GM19025 (cell line): ENCODE results near the gene DAPL1.

Experiments
- ATAC-seq: cut with Tn5 transposase; IDR thresholded peaks from one replicate; pipeline ENCODE4 v1.9.1; 2021; ENCODE audit warnings: mild to moderate bottlenecking, low read depth, moderate library complexity; ENCODE audit not compliant: unreplicated experiment

The DAPL1 gene

GRCh38 chr2:158795195-158795924 is at the start of gene DAPL1:
Gene DAPL1, plus strand, starts transcription at chr2:158795317. Its CDS starts 56 bp downstream, at chr2:158795373.
- no peak for ATAC-seq

GRCh38 chr2:158745866-158746382 is 49.2 kb upstream of the DAPL1 start:
- no peak for ATAC-seq

GRCh38 chr2:158746488-158746887 is 48.6 kb upstream of the DAPL1 start:
- no peak for ATAC-seq

- no peak for ATAC-seq
Observed at GRCh38 chr2:158747281-158747680, 47.8 kb upstream of the DAPL1 start.

GRCh38 chr2:158748926-158749590 is 46.1 kb upstream of the DAPL1 start:
- ATAC-seq: no peak

- ATAC-seq: no peak
Observed at GRCh38 chr2:158750458-158751125, 44.5 kb upstream of the DAPL1 start.

GRCh38 chr2:158753641-158754611 is 41.2 kb upstream of the DAPL1 start:
- ATAC-seq: peak; percentile 86

- no peak for ATAC-seq
Observed at GRCh38 chr2:158755310-158756087, 39.6 kb upstream of the DAPL1 start.

GRCh38 chr2:158756331-158756730 is 38.8 kb upstream of the DAPL1 start:
- ATAC-seq: no peak

- no peak for ATAC-seq
Observed at GRCh38 chr2:158756976-158757375, 38.1 kb upstream of the DAPL1 start.

GRCh38 chr2:158760887-158761286 is 34.2 kb upstream of the DAPL1 start:
- no peak for ATAC-seq

- ATAC-seq: no peak
Observed at GRCh38 chr2:158761621-158762020, 33.5 kb upstream of the DAPL1 start.

GRCh38 chr2:158762336-158762735 is 32.8 kb upstream of the DAPL1 start:
- ATAC-seq: no peak

GRCh38 chr2:158766524-158766923 is 28.6 kb upstream of the DAPL1 start:
- ATAC-seq: no peak

GRCh38 chr2:158772306-158773078 is 22.6 kb upstream of the DAPL1 start:
- ATAC-seq: no peak

- ATAC-seq: no peak
Observed at GRCh38 chr2:158773121-158773520, 22.0 kb upstream of the DAPL1 start.

GRCh38 chr2:158774681-158775080 is 20.4 kb upstream of the DAPL1 start:
- no peak for ATAC-seq

- ATAC-seq: no peak
Observed at GRCh38 chr2:158775273-158776027, 19.7 kb upstream of the DAPL1 start.
